Colon (tissue), 2 donors: Measurements from ENCODE around the gene MSL3B.

ENCODE experiments used
- FAIRE-seq: peaks from 2 replicates; lab custom pipeline; 2012; peaks lifted over from hg19 to GRCh38; lab: Jason Lieb, UNC
- donor health status: control.
- donor health status: control.

Gene MSL3B

GRCh38 chr2:233852056-233852455, 16.1 kb downstream of the MSL3B start:
- FAIRE-seq = no peak

- FAIRE-seq = no peak
These were observed 17.0 kb downstream of the MSL3B start for GRCh38 chr2:233851169-233851568.

- FAIRE-seq = no peak
These were observed 17.4 kb downstream of the MSL3B start for GRCh38 chr2:233850745-233851144.

DNA sequence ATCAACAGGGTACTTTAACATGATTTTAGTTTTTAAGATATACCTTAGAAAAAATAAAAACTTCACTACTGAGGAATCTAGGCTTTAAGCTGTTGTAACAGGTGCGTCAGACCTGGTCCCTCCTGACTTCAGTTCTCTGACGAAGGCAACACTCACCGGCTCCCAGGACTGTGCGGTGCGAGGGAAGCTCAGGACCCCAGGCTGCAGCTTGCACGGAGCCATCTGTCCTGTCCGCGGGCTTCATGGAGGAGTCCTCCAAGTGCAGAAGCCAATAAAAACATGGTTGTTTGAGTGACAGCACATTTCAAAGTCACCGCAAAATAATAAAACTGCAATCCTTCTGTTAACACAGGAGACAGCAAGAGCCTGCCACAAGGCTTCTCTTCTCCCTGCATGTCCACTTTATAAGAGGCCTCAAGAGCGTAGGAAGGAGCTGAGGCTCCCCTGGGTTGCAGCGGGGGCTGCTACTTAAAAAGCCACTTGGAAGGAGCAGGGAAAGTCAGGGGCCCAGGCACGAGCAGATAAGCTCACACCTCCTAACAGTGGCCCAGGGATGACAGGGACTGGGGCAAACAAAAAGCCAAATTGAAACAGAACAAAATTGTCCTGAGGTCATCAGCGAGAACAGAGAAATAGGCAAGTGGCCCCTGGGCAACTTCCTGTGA, 18.4 kb downstream of the MSL3B start:
- no peak for FAIRE-seq

DNA sequence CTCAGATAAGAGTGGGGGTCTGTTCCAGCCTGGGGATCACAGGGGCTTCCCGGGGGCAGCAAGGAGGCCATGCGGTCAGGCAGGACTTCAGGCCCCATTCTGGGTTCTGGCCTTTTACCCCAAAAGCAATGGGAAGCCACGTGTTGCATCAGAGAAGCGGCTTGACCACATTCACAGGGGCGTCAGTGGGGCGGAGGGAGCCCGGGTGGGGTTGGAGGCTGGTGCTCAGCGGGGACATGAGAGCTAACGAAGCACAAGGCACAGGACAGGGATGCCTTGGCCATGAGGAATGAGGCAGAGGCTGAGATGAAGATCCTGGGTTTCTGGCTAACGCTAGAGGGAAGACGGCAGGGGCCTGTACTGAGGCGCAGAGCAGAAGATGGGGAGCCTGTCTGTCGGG, 19.9 kb downstream of the MSL3B start:
- FAIRE-seq = no peak

DNA sequence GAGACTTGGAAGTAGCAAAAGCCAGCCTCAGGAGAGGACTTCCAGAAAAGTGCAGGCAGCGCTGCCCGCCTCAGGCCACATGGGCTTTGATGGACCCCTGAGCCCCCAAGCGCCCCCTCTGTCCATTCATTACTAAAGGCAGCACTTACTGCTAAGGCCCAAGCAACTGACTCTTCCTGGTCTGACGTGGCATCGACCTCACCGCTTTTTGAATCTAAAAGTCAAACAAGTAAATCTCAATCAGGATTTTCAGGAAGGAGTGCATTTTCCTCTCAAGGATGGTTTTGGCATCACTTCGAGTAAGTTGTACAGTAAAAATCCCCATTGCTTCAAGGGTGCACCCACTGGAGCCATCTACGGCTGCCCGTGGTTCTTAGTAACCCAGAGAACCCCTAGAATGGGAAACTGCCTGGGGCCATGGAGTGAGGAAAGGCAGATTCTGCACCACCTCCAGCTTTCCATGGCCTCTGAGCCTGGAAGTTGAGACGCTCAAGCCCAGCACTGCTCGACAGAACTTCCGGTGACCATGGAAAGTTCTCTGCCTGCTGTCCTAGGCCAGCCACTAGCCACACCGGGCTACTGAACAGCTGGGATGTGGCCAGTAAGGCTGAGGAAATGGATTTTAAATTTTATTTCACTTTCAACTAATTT, 20.8 kb downstream of the MSL3B start:
- no peak for FAIRE-seq

- no peak for FAIRE-seq
These were observed 21.6 kb downstream of the MSL3B start for GRCh38 chr2:233846387-233847247.

- FAIRE-seq = no peak
These were observed 22.7 kb downstream of the MSL3B start for GRCh38 chr2:233845301-233846060.

DNA sequence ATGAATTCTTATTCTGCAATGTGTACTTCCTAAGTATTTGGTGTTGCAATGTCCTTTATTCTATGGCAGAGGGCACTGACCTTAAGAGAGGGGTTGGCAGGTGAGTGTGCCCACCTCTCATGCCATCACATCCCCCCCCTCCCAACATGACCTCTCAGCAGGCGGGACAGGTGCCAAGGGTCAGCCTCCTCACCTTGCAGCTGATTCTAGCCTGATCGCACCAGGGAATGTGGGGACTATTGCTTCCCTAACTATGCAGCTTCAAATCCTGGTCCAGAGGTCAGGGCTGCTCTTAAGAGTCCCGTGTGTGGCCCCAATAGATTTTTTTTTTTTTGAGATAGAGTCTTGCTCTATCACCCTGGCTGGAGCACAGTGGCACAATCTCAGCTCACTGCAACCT, 23.4 kb downstream of the MSL3B start:
- FAIRE-seq = no peak

DNA sequence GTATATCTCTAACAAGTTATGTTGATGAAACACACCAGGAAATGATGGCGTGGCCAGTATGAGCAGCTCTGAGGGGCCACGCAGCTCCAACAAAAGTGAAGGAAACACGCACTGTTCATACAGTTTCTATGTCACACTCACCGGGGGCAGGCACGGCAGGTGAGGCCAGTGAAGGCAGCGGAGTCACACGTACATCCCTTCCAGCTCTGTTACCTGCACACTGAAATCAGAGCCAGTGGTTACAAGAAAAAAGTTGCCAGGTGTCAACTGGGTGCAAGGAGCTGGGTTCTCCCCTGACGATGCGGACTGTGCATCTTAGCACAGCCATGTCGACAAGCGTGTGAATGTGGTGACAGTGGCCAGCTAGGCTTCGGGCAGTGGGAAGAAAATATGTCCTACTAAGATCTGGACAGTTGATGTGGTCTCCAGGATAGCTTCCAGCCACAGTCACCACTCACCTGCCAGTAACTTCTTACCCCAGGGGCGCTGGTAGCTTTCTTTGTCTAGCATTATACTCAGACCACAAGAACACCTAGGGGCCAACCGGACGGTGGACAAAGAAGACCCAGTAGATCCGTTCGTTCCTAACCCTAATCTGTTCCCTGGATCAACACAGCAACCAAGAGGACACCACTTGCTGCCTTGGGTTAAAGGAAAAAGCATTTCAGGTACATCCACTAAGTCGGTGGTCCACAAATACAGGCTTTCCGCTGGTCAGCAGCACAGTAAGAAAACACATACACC, 23.9 kb downstream of the MSL3B start:
- FAIRE-seq = no peak

GRCh38 chr2:233841183-233841582, 27.0 kb downstream of the MSL3B start:
- no peak for FAIRE-seq

DNA sequence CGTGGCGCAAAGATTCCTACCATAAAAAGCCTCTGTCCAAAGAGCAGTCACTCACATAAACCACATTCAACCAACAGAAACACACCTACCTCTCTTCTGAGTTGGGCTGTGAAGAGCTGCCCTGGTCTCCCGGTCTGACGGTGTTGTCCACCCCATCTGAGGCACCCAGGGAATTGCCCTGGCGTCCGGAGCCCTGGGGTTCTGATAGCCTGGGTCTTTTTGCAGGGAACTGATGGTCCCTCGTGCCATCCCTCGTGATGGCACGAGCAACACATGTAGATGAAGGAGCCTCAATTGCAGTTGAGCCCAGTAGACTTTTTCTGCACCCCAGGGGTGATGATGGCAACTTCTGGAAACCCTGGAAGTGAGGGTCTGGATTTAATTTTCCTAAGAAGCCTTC, 27.7 kb downstream of the MSL3B start:
- FAIRE-seq = no peak

DNA sequence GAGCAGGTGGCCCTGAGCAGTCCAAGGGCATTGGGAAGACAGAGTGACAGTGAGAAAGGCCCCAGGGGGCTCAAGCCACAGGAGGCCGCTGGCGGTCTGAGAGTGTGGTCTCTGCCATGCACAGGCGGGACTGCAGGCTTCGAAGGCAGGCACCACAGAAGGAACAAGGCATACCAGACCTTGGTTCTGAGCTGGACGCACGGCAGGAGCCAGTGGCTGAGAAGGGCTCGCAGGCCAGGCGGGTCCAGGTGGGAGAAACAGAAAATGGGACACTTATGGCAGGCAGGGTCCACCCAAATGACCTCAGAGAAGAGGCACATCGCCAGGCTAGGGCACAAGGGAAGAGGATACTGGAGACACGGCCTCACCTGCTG, 28.8 kb downstream of the MSL3B start:
- FAIRE-seq = no peak

DNA sequence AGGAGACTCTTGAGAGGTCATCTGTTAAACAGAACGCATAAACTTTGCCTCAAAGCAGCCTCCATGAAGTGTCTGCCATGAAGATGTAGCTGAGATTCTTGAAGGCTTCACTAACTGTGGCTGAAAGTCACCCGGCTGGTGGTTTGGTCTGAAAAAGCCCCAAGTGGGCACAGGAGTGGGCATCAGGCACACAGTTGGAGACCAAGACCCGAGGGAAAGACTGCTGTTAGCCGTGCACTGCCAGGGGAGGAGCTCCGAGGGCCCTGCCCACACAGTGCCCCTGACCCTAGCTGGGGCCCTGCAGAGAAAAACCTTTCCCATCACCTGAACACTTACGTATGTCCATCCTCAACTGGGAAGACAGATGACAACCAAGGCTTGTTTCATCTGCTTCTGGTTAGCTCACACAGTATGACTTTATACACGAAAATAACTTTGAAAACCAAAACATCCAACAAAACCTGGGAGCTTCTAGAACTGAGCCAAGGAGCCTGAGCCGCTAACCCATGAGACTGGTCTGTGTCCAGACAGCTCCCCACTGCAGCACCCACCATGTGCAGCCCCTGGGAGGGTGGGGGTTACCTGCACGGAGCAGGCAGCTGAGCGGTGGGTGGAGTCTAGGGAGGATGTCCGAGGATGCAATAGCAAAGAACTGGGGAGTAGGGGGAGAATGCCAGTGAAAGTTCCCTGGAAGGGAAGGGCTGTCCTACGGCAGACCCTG, 29.3 kb downstream of the MSL3B start:
- FAIRE-seq = no peak

DNA sequence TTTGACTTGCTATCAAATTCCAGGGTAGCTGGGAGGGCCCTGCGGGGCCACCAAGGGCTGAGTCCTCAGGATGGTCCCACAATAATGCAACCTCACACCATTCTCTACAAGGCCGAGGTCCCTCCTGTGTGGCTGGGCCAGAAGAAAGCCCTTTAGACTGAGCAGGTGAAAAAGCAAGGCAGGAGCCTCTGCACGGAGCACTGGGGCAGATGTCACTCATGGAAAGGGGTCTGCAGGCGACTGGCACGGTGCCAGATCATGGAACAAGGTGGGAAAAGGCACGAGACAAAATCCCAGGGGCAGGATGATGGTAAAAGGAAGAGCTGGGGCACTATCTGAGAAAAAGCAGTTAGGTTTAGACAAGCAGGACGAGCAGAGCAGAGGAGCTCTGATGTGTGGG, 29.9 kb downstream of the MSL3B start:
- FAIRE-seq = no peak

DNA sequence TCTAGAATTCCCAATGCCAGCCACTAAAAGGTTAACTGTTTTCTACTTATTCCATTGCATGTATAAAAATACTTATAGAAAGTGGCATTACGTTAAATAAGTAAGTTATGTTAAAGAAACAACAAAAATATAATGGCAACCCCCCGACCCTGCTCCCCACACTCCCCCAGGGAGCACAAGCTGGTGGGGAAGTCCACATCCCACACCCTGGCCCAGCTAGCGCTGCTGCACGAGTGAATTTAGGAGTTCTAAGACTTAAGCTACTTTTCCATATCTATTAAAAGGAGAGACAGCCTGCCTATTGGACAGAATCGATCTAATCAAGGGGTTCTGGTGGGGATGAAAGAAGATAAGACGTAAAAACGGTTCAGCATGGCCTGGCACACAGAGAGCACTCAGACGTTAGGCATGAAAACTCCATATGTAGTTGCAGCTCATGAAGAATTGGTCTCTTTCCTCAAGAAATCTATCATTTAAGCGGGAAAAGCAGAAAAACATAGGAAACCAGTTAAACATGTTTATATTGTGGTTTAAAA, 30.4 kb downstream of the MSL3B start:
- no peak for FAIRE-seq

DNA sequence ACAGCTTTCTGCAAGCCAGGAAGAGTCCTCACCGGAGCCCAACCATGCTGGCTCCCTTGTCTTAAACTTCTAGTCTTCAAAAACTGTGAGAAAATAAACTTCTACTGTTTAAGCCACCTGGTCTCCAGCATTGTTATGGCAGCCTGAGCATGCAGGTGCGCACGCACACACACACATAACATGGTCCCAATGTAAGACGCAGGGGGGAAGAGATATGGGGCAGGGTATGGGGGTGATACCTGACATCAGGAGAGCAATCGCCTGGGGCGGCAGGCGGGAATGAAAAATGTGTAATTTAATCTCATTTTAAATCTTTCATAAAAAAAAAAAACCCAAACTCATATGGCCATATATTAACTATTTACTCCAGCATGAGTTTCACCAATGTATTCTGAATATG, 31.8 kb downstream of the MSL3B start:
- FAIRE-seq = no peak

DNA sequence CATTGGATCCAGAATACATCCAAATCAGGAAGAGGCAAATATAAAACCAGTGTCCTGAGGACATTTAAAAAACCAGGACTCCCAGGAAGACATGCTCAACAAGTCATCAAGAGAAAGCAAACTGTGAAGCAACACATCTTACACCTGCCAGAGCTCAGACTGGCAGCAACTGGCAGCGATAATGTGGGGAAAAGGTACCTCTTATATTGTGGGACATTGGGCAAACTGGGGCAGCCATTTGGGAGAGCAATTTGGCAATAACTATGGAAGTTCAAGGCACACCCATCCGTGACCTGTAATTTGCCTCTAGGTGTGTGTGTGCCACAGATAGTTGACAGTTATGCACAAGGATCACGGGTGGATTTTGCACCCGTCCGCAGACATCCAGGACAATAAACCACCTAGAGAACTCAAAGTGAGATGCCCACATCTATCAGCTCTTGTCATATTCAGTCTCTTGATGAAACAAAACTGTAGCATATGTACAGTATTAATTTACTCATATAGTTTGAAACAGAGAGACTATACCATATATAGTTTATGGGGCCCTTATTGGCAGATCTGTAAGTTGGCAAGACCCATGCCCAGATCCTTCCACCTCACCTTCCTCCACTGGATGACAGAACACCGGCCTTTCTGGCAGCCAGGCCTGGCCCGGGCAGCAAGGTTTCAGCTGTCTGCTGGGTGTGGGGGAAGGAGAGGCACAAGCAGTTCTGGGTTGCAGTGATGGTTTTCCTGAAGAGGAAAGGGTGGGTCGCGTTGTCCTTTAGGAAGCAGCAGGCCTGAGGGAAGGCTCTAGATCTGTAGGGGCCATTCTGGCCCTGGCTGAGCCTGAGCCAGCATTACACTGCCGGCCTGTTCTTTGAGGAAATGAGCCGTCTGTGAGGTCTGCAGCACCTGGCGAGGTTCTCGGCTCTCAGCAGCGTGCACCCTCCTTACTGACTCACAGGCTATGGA, 32.7 kb downstream of the MSL3B start:
- no peak for FAIRE-seq

DNA sequence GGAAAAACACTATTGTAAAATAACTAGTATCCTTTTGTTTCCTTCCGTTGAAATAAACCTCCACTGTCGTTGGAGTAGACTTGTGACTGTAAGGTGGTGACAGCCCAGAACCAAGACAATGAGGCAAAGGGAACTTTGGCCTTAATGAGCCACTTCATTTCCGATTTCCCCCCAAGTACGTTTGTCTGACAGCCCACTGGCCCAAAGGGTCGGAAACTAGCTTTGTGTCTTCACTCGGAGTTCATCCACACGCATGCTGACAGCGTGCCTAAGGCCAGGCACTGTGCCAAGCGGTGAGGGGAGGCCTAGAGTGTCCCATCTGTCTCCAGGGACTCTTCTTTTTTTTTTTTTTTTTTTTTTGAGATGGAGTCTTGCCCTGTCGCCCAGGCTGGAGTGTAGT, 34.8 kb downstream of the MSL3B start:
- no peak for FAIRE-seq

- FAIRE-seq = no peak
These were observed 35.3 kb downstream of the MSL3B start for GRCh38 chr2:233832869-233833311.
